ENCODE data around the gene TXNDC11.

DNA sequence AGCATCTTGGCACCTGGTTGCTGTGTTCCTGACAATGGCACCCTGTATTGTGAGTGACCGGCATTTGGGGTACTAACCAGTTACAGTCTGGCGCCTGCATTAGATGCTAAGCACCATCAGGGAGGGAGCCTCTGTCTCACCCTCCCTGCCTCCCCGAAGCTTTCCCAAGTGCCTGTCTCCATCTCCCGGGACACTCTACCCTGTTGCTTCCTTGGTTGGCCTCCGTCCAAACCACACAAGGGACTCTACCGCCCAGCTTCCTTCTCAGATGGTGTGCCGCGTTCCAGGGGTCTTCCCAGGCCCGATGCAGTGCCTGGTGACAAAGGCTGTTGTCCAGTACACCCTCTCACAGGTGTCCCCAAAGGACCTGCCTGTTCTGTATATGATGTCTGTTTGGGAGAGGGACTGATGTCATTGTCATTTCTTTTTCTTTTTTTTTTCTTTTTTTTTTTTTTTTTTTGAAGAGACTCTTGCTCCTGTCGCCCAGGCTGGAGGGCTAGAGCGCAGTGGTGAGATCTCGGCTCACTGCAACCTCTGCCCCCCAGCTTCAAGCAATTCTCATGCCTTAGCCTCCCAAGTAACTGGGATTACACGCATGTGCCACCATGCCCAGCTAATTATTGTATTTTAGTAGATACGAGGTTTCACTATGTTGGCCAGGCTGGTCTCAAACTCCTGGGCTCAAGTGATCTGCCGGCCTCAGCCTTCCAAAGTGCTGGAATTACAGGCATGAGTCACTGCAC lies 67.7 kb downstream of the TXNDC11 start:
- TF ChIP-seq, protein P1, sequence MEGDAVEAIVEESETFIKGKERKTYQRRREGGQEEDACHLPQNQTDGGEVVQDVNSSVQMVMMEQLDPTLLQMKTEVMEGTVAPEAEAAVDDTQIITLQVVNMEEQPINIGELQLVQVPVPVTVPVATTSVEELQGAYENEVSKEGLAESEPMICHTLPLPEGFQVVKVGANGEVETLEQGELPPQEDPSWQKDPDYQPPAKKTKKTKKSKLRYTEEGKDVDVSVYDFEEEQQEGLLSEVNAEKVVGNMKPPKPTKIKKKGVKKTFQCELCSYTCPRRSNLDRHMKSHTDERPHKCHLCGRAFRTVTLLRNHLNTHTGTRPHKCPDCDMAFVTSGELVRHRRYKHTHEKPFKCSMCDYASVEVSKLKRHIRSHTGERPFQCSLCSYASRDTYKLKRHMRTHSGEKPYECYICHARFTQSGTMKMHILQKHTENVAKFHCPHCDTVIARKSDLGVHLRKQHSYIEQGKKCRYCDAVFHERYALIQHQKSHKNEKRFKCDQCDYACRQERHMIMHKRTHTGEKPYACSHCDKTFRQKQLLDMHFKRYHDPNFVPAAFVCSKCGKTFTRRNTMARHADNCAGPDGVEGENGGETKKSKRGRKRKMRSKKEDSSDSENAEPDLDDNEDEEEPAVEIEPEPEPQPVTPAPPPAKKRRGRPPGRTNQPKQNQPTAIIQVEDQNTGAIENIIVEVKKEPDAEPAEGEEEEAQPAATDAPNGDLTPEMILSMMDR (IDR thresholded peaks at IDR 0.05): no peak
- TF ChIP-seq EP300 (IDR thresholded peaks at IDR 0.05): no peak
- no peak for TF ChIP-seq POLR2A (IDR thresholded peaks at IDR 0.05)
- TF ChIP-seq POLR2AphosphoS5 (IDR thresholded peaks at IDR 0.05): no peak

Data from upper lobe of left lung (tissue), 4 donors.